Femur (tissue), 1 donor: ENCODE measurements around the gene RAB8B.

ENCODE experiments used
- DNase-seq: peaks from one replicate; pipeline ENCODE4 v3.0.0-alpha.2; 2017

The RAB8B gene

GRCh38 chr15:63238796-63239195, 49.4 kb downstream of the RAB8B start:
- DNase-seq: no peak

GRCh38 chr15:63240109-63240508, 50.7 kb downstream of the RAB8B start:
- DNase-seq: no peak

- no peak for DNase-seq
Observed at GRCh38 chr15:63241316-63241715, 51.9 kb downstream of the RAB8B start.

GRCh38 chr15:63243101-63243500, 53.7 kb downstream of the RAB8B start:
- DNase-seq: no peak

GRCh38 chr15:63243776-63244175, 54.4 kb downstream of the RAB8B start:
- no peak for DNase-seq

- no peak for DNase-seq
Observed at GRCh38 chr15:63244399-63244798, 55.0 kb downstream of the RAB8B start.

GRCh38 chr15:63244976-63245645, 55.7 kb downstream of the RAB8B start:
- DNase-seq: no peak

GRCh38 chr15:63246691-63247469, 57.5 kb downstream of the RAB8B start:
- no peak for DNase-seq

- no peak for DNase-seq
Observed at GRCh38 chr15:63250312-63250965, 61.0 kb downstream of the RAB8B start.

- DNase-seq: no peak
Observed at GRCh38 chr15:63251701-63252100, 62.3 kb downstream of the RAB8B start.

GRCh38 chr15:63252292-63252691, 62.9 kb downstream of the RAB8B start:
- DNase-seq: no peak

GRCh38 chr15:63254991-63255390, 65.6 kb downstream of the RAB8B start:
- no peak for DNase-seq

GRCh38 chr15:63255489-63255990, 66.1 kb downstream of the RAB8B start:
- DNase-seq: no peak

- DNase-seq: no peak
Observed at GRCh38 chr15:63256433-63257274, 67.2 kb downstream of the RAB8B start.

- DNase-seq: no peak
Observed at GRCh38 chr15:63258658-63259057, 69.3 kb downstream of the RAB8B start.

GRCh38 chr15:63260791-63261190, 71.4 kb downstream of the RAB8B start:
- no peak for DNase-seq

GRCh38 chr15:63261311-63261710, 71.9 kb downstream of the RAB8B start:
- no peak for DNase-seq

GRCh38 chr15:63263519-63263918, 74.1 kb downstream of the RAB8B start:
- no peak for DNase-seq

- DNase-seq: no peak
Observed at GRCh38 chr15:63264688-63265293, 75.4 kb downstream of the RAB8B start.

- no peak for DNase-seq
Observed at GRCh38 chr15:63274427-63274826, 85.0 kb downstream of the RAB8B start.

- DNase-seq: no peak
Observed at GRCh38 chr15:63276342-63277037, 87.1 kb downstream of the RAB8B start.
